ENCODE measurements around the gene PHACTR1.

DNA sequence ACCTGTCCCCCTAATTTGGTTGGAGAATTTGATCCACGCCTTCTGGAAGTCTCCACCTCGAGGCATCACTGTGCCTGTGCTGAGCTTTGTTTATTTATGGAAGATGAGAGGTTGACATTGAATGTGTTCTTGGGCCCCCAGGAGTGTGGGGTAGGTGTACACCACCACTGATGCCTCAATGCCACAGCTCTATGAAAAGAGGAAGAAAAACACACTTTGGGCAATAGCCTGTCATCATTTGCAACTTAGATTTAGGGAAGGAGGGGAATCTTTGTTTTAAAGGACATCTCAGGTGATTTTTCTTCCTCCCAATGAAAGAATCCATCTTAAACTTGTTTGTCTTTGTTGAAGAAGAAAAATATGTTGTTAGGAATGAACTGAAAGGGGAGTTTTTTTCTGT lies 569.1 kb downstream of the PHACTR1 start:
- TF ChIP-seq, protein P1, sequence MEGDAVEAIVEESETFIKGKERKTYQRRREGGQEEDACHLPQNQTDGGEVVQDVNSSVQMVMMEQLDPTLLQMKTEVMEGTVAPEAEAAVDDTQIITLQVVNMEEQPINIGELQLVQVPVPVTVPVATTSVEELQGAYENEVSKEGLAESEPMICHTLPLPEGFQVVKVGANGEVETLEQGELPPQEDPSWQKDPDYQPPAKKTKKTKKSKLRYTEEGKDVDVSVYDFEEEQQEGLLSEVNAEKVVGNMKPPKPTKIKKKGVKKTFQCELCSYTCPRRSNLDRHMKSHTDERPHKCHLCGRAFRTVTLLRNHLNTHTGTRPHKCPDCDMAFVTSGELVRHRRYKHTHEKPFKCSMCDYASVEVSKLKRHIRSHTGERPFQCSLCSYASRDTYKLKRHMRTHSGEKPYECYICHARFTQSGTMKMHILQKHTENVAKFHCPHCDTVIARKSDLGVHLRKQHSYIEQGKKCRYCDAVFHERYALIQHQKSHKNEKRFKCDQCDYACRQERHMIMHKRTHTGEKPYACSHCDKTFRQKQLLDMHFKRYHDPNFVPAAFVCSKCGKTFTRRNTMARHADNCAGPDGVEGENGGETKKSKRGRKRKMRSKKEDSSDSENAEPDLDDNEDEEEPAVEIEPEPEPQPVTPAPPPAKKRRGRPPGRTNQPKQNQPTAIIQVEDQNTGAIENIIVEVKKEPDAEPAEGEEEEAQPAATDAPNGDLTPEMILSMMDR (IDR thresholded peaks at IDR 0.05): no peak
- TF ChIP-seq POLR2AphosphoS5 (IDR thresholded peaks at IDR 0.05) (no peak), POLR2A (IDR thresholded peaks at IDR 0.05) (no peak)

Measured in prostate gland (tissue), 2 donors.